ENCODE measurements around the gene KSR1.

The KSR1 gene

GRCh38 chr17:27569884-27570577 lies 113.8 kb downstream of the KSR1 start:
- DNase-seq (ENCODE audit: low read depth), result no peak

GRCh38 chr17:27570578-27570914 lies 114.3 kb downstream of the KSR1 start:
- no peak for DNase-seq (ENCODE audit: low read depth)

- no peak for DNase-seq (ENCODE audit: low read depth)
Measured at GRCh38 chr17:27571563-27572352, 115.5 kb downstream of the KSR1 start.

- no peak for DNase-seq (ENCODE audit: low read depth)
Measured at GRCh38 chr17:27572665-27573064, 116.4 kb downstream of the KSR1 start.

- DNase-seq (ENCODE audit: low read depth), result no peak
Measured at GRCh38 chr17:27573548-27573947, 117.3 kb downstream of the KSR1 start.

GRCh38 chr17:27573971-27574525 lies 117.8 kb downstream of the KSR1 start:
- no peak for DNase-seq (ENCODE audit: low read depth)

GRCh38 chr17:27575096-27575911 lies 119.1 kb downstream of the KSR1 start:
- DNase-seq (ENCODE audit: low read depth), result no peak

GRCh38 chr17:27575912-27576252 lies 119.6 kb downstream of the KSR1 start:
- no peak for DNase-seq (ENCODE audit: low read depth)

GRCh38 chr17:27576477-27577083 lies 120.3 kb downstream of the KSR1 start:
- DNase-seq (ENCODE audit: low read depth), result no peak

- DNase-seq (ENCODE audit: low read depth), result no peak
Measured at GRCh38 chr17:27577121-27577761, 121.0 kb downstream of the KSR1 start.

- DNase-seq (ENCODE audit: low read depth), result no peak
Measured at GRCh38 chr17:27577884-27578717, 121.9 kb downstream of the KSR1 start.

GRCh38 chr17:27578718-27579085 lies 122.5 kb downstream of the KSR1 start:
- no peak for DNase-seq (ENCODE audit: low read depth)

- DNase-seq (ENCODE audit: low read depth), result no peak
Measured at GRCh38 chr17:27579304-27579703, 123.1 kb downstream of the KSR1 start.

GRCh38 chr17:27579897-27580321 lies 123.7 kb downstream of the KSR1 start:
- DNase-seq (ENCODE audit: low read depth), result no peak

- DNase-seq (ENCODE audit: low read depth), result no peak
Measured at GRCh38 chr17:27581016-27581415, 124.8 kb downstream of the KSR1 start.

GRCh38 chr17:27582696-27583095 lies 126.4 kb downstream of the KSR1 start:
- DNase-seq (ENCODE audit: low read depth), result no peak

- DNase-seq (ENCODE audit: low read depth), result no peak
Measured at GRCh38 chr17:27585153-27585681, 129.0 kb downstream of the KSR1 start.

GRCh38 chr17:27585792-27586191 lies 129.5 kb downstream of the KSR1 start:
- DNase-seq (ENCODE audit: low read depth), result no peak

GRCh38 chr17:27586203-27586721 lies 130.0 kb downstream of the KSR1 start:
- no peak for DNase-seq (ENCODE audit: low read depth)

- DNase-seq (ENCODE audit: low read depth), result no peak
Measured at GRCh38 chr17:27588354-27588753, 132.1 kb downstream of the KSR1 start.

Data from non-pigmented ciliary epithelial cell (primary cell).